Measurements from ENCODE around the gene C20orf144.
"Not testable (repeated sequence)": the region's sequence is repeated elsewhere in the genome, so short reads cannot be mapped to it uniquely, and the experiment has no call there.

Gene C20orf144

DNA sequence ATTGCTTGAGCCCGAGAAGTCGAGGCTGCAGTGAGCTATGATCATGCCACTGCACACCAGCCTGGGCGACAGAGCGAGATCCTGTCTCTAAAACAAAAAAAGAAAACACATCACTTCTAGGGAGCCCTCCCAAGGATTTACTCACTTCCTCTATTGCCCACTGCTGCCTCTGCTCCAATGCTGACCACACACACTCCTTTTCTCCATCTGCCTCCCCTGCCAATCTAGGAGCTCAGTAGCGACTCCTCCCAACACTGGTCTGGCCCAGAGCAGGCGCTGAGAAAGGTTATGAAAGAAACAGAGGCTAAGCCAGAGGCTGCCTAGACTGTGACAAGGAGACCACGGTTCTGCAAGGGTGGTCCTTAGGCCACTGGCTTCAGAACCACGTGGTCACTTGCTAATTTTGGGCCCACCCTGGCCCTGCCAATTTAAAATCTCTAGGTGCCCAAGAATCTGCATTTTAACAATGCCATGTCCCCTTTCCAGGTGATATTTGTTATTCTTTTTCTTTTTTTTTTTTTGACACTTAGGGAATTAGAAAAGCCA, 25.3 kb downstream of the C20orf144 start:
- H3K4me1 ChIP-seq (ENCODE audit: control insufficient read depth, insufficient read depth, low read length), result peaks cover 24% of the 10 kb centered on the region
- no peak overlapping the region for H3K4me3 ChIP-seq (ENCODE audit: low read length)
- H3K27me3 ChIP-seq (ENCODE audit: control insufficient read depth, insufficient read depth, low read length), result no peaks in the 10 kb centered on the region
- H3K9ac ChIP-seq (ENCODE audit: low read length), result no peak overlapping the region
- H3K9me3 ChIP-seq (ENCODE audit: control insufficient read depth, low read length), result no peaks in the 10 kb centered on the region
- H3K36me3 ChIP-seq (ENCODE audit: control insufficient read depth, insufficient read depth, low read length), result no peaks in the 10 kb centered on the region

DNA sequence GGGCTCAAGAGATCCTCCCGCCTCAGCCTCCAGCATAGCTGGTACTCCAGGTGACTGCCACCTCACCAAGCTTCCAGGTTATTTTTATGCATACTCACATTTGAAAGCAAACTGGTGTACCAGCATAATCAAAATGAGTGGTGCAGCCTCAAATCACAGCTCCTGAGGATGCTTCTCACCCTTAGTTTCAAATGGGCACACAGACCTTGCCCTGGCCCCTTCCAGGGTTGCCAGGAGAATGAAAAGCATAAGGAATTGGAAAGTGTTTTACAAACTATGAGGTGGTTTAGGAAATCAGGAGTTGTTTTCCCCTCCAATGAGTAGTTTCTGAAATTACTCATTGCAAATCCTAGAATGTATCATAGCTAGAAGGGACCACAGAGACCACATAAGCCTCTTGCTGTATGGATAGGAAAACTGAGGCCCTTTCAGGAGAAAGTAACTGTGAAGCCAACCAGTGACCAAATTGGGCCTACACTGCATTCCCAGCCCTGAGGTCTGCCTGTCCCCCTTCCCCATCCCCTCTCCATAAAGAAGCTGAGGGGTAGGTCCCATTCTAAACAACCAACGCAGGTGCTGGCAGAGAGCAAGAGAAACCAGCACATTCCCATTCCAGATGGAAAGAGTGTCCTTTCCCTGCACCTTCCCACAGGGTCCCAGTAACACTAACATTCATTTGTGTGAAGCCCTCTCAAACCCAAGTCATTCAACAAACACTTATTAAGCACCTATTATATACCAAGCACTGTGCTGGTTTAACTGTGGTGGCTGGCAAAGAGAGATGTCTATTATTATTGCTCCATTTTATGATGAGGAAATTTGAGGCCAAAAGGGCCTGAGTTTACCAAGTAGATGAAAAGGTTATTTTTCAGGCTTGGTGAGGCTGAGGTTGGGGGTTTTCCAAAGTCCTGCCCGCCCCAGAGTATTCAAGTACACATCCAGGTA, 26.1 kb downstream of the C20orf144 start:
- H3K4me1 ChIP-seq (ENCODE audit: control insufficient read depth, insufficient read depth, low read length), result peaks cover 21% of the 10 kb centered on the region
- H3K9me3 ChIP-seq (ENCODE audit: control insufficient read depth, low read length), result no peaks in the 10 kb centered on the region
- H3K4me3 ChIP-seq (ENCODE audit: low read length), result no peak overlapping the region
- no peaks in the 10 kb centered on the region for H3K36me3 ChIP-seq (ENCODE audit: control insufficient read depth, insufficient read depth, low read length)
- no peaks in the 10 kb centered on the region for H3K27me3 ChIP-seq (ENCODE audit: control insufficient read depth, insufficient read depth, low read length)
- no peak overlapping the region for H3K9ac ChIP-seq (ENCODE audit: low read length)

DNA sequence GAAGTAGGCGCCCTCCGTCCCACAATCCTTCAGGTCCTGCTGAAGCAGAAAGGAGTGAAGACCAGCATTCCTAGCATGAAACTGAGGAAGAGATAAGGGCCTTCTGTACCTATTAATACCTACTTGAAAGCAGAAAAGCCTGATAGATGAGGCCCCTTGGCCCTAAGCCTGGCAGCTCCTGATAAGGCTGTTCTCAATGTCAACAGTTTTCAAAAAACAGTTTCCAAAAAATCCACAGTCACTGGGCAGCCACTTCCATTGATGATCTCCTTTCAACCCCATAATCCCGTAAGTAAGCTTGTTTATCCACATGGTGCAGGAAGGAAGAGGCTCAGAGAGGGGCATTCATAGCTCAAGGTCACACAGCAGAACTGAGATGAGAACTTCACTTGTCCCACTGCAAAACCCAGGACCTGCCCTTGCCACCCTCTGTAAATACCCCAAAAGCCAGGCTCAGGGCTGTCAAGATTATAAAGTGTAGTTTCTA, 26.9 kb downstream of the C20orf144 start:
- Histone ChIP-seq H3K4me3 (ENCODE audit: low read length) (no peak overlapping the region), H3K27me3 (ENCODE audit: control insufficient read depth, insufficient read depth, low read length) (no peaks in the 10 kb centered on the region), H3K9me3 (ENCODE audit: control insufficient read depth, low read length) (no peaks in the 10 kb centered on the region), H3K9ac (ENCODE audit: low read length) (no peak overlapping the region), H3K36me3 (ENCODE audit: control insufficient read depth, insufficient read depth, low read length) (no peaks in the 10 kb centered on the region), H3K4me1 (ENCODE audit: control insufficient read depth, insufficient read depth, low read length) (peaks cover 21% of the 10 kb centered on the region)

DNA sequence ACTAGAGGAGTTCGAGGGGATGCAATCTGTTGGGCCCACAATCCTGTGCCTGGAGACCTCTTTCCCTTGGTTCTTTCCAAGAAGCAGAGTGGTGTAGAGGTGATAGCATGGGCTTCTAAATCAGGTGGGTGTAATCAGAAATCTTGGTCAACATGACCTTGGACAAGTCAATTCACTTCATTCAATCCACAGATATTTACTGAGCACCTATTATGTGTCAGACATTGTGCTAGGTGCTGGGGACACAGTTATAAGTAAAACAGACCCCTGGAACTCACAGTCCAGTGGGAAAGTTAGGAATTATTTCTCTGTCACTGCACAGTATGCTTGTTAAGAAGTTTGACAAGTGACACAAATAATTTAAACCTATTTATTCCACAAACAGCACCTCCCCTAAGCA, 27.4 kb downstream of the C20orf144 start:
- no peak overlapping the region for H3K4me3 ChIP-seq (ENCODE audit: low read length)
- no peaks in the 10 kb centered on the region for H3K27me3 ChIP-seq (ENCODE audit: control insufficient read depth, insufficient read depth, low read length)
- H3K9me3 ChIP-seq (ENCODE audit: control insufficient read depth, low read length), result no peaks in the 10 kb centered on the region
- H3K36me3 ChIP-seq (ENCODE audit: control insufficient read depth, insufficient read depth, low read length), result no peaks in the 10 kb centered on the region
- peaks cover 19% of the 10 kb centered on the region for H3K4me1 ChIP-seq (ENCODE audit: control insufficient read depth, insufficient read depth, low read length)
- H3K9ac ChIP-seq (ENCODE audit: low read length), result no peak overlapping the region

DNA sequence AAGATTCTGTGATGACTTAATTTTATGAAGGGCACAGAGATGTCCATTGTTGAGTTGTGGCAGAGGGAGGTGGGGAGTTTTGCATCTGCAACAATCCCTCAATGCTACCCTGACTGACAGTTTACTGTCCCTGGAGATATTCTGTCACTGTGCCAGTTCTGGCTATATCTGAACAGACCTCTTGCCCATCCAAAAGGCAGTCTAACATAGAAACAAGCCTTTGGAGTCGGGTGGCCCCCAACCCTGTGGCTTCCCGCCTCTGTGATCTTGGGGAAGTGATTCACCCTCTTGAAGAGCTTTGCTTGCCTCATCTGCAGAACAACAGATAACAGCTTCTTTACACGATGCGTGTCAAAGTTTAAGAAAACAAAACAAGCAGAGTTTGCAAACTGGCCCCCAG, 27.8 kb downstream of the C20orf144 start:
- H3K27me3 ChIP-seq (ENCODE audit: control insufficient read depth, insufficient read depth, low read length), result no peaks in the 10 kb centered on the region
- H3K36me3 ChIP-seq (ENCODE audit: control insufficient read depth, insufficient read depth, low read length), result no peaks in the 10 kb centered on the region
- H3K4me1 ChIP-seq (ENCODE audit: control insufficient read depth, insufficient read depth, low read length), result peaks cover 14% of the 10 kb centered on the region
- H3K9ac ChIP-seq (ENCODE audit: low read length), result no peak overlapping the region
- no peaks in the 10 kb centered on the region for H3K9me3 ChIP-seq (ENCODE audit: control insufficient read depth, low read length)
- no peak overlapping the region for H3K4me3 ChIP-seq (ENCODE audit: low read length)

DNA sequence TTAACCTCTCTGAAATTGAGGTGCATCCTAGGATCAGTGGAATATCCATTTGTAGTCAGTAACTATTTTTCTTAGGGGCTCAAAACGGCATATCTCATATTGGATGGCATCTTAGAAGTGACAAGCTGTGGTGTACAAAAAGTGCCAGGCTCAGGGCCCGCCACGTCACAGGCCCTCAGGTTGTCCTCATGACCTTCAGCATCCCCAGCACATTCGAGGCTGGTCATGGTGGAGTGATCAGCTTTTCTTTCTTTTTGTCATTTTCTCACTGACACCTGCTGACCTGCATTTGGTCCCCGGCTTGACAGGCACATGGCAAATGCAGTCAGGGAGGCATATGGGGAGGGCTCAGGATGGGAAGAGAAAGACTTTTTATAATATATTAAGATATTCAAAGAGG, 31.2 kb downstream of the C20orf144 start:
- Histone ChIP-seq H3K36me3 (ENCODE audit: control insufficient read depth, insufficient read depth, low read length) (no peaks in the 10 kb centered on the region), H3K9me3 (ENCODE audit: control insufficient read depth, low read length) (no peaks in the 10 kb centered on the region), H3K27me3 (ENCODE audit: control insufficient read depth, insufficient read depth, low read length) (no peaks in the 10 kb centered on the region), H3K9ac (ENCODE audit: low read length) (no peak overlapping the region), H3K4me3 (ENCODE audit: low read length) (no peak overlapping the region), H3K4me1 (ENCODE audit: control insufficient read depth, insufficient read depth, low read length) (no peaks in the 10 kb centered on the region)

DNA sequence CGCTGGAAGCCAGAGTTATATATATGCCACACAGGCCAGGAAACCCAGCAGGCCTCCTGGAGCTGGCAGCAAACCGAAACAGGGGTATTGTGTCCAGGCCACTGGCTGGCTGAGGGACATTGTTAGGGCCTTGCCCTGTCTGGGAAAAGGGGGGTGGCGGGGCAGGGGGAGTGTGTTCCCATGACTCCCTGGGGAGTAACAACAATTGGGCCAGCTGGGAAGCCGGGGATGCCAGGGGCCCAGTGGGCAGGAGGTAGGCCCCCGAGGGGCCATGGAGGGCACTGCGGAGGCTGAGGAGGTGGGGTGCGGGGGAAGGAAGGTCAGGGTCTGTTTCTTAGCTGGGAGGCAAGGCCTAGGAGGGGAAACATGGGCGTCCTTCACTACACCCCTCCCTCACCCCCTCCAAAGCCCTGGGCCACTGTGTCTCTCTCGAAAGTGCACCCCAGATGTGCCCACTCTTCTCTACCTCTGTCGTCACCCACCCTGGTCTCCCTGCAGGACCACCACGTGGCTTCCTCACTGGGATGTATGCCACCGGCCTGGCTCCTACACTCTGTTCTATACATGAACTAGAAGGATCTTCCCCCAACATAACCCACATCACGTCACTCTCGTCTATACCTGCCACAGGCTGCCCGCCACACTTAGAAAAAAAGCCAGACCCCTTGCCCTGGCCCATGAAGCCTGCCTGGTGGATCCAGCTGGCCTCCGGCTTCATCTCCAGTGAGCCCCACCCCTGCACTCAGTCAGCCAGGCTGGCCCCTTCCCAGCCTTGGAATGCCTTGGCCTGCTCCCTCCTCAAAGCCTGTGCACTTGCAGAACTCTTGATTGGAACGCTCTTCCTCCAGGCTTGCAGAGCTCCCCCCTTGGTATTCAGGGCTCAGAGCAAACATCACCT, 31.9 kb downstream of the C20orf144 start:
- no peak overlapping the region for H3K4me3 ChIP-seq (ENCODE audit: low read length)
- H3K4me1 ChIP-seq (ENCODE audit: control insufficient read depth, insufficient read depth, low read length), result no peaks in the 10 kb centered on the region
- no peaks in the 10 kb centered on the region for H3K27me3 ChIP-seq (ENCODE audit: control insufficient read depth, insufficient read depth, low read length)
- H3K36me3 ChIP-seq (ENCODE audit: control insufficient read depth, insufficient read depth, low read length), result no peaks in the 10 kb centered on the region
- no peak overlapping the region for H3K9ac ChIP-seq (ENCODE audit: low read length)
- H3K9me3 ChIP-seq (ENCODE audit: control insufficient read depth, low read length), result no peaks in the 10 kb centered on the region

DNA sequence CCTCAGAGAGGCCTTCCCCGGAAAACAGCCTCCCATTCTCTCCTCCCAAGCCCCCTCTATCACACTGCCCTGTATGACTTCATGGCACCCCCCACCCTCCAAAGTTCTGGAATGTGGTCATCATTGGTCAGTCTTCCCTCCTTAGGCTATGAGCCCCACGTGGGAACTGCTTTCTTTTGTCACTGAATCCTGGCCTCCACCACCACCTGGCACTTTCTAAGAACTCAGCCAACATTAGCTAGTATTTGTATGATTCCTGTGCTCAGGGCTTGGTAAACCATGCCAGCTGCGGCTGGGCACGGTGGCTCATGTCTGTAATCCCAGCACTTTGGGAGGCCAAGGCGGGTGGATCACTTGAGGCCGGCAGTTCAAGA, 32.5 kb downstream of the C20orf144 start:
- H3K9me3 ChIP-seq (ENCODE audit: control insufficient read depth, low read length), result no peaks in the 10 kb centered on the region
- H3K9ac ChIP-seq (ENCODE audit: low read length), result no peak overlapping the region
- H3K4me3 ChIP-seq (ENCODE audit: low read length), result no peak overlapping the region
- no peaks in the 10 kb centered on the region for H3K27me3 ChIP-seq (ENCODE audit: control insufficient read depth, insufficient read depth, low read length)
- H3K4me1 ChIP-seq (ENCODE audit: control insufficient read depth, insufficient read depth, low read length), result no peaks in the 10 kb centered on the region
- H3K36me3 ChIP-seq (ENCODE audit: control insufficient read depth, insufficient read depth, low read length), result no peaks in the 10 kb centered on the region

DNA sequence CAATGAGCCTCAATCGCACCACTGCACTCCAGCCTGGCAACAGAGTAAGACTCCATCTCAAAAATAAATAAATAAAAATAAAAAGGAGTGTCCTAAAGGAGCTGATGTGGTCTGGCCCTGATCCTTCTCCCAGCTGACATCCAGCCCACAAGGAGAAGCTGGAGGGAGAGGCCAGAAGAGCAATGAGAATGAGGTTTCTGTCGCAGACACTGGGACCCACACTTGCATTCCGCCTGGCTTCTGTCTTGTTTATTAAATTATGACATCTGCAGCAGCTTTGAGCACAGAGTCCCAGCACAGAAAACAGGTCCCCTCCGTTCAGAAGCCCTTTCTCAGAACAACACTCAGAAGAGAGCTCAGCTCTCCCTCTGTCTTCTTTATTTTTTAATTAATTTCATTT, 34.3 kb downstream of the C20orf144 start:
- Histone ChIP-seq H3K4me1 (ENCODE audit: control insufficient read depth, insufficient read depth, low read length) (no peaks in the 10 kb centered on the region), H3K36me3 (ENCODE audit: control insufficient read depth, insufficient read depth, low read length) (no peaks in the 10 kb centered on the region), H3K27me3 (ENCODE audit: control insufficient read depth, insufficient read depth, low read length) (no peaks in the 10 kb centered on the region), H3K9me3 (ENCODE audit: control insufficient read depth, low read length) (no peaks in the 10 kb centered on the region), H3K4me3 (ENCODE audit: low read length) (no peak overlapping the region), H3K9ac (ENCODE audit: low read length) (no peak overlapping the region)

DNA sequence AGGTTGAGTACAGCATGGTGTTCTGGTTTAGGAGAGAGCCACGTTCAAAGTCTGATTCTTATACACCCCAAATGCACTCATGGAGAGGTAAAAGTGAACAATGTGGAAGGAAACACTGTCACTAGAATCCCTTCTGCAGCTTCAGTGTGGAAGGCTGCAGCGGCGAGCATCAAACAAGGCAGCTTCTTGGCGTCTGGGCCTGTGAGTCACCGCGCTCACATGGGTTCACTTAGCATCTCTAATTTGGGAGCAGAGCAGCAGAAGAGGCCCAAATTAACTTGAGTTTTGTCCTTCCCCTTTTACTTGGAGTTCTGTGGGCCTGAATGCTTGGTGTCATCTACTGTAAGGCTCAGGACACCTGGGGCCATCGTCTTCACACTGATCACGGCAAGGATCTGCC, 35.0 kb downstream of the C20orf144 start:
- H3K36me3 ChIP-seq (ENCODE audit: control insufficient read depth, insufficient read depth, low read length), result no peaks in the 10 kb centered on the region
- H3K9ac ChIP-seq (ENCODE audit: low read length), result no peak overlapping the region
- no peaks in the 10 kb centered on the region for H3K9me3 ChIP-seq (ENCODE audit: control insufficient read depth, low read length)
- no peaks in the 10 kb centered on the region for H3K27me3 ChIP-seq (ENCODE audit: control insufficient read depth, insufficient read depth, low read length)
- no peak overlapping the region for H3K4me3 ChIP-seq (ENCODE audit: low read length)
- no peaks in the 10 kb centered on the region for H3K4me1 ChIP-seq (ENCODE audit: control insufficient read depth, insufficient read depth, low read length)

DNA sequence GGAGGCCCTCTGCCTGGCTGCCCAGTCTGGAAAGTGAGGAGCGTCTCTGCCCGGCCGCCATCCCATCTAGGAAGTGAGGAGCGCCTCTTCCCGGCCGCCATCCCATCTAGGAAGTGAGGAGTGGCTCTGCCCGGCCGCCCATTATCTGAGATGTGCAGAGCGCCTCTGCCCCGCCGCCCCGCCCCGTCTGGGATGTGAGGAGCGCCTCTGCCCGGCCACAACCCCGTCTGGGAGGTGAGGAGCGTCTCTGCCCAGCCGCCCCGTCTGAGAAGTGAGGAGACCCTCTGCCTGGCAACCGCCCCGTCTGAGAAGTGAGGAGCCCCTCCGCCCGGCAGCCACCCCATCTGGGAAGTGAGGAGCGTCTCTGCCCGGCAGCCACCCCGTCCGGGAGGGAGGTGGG, 36.8 kb downstream of the C20orf144 start:
- not testable (repeated sequence) for H3K27me3 ChIP-seq (ENCODE audit: control insufficient read depth, insufficient read depth, low read length); H3K4me3 ChIP-seq (ENCODE audit: low read length); H3K4me1 ChIP-seq (ENCODE audit: control insufficient read depth, insufficient read depth, low read length); H3K36me3 ChIP-seq (ENCODE audit: control insufficient read depth, insufficient read depth, low read length); H3K9ac ChIP-seq (ENCODE audit: low read length); H3K9me3 ChIP-seq (ENCODE audit: control insufficient read depth, low read length)
